ENCODE measurements around the gene ADAMTS9.

ADAMTS9 gene

GRCh38 chr3:64533617-64534317, 154.0 kb downstream of the ADAMTS9 start:
- DNase-seq = peak; percentile 8

- DNase-seq = no peak
Measured at GRCh38 chr3:64530434-64531049, 157.3 kb downstream of the ADAMTS9 start.

- no peak for DNase-seq
Measured at GRCh38 chr3:64523324-64523723, 164.5 kb downstream of the ADAMTS9 start.

GRCh38 chr3:64520334-64520733, 167.5 kb downstream of the ADAMTS9 start:
- no peak for DNase-seq

- no peak for DNase-seq
Measured at GRCh38 chr3:64518950-64519349, 168.8 kb downstream of the ADAMTS9 start.

GRCh38 chr3:64518496-64518895, 169.3 kb downstream of the ADAMTS9 start:
- no peak for DNase-seq

GRCh38 chr3:64514889-64515288, 172.9 kb downstream of the ADAMTS9 start:
- DNase-seq = no peak

- DNase-seq = no peak
Measured at GRCh38 chr3:64509206-64509605, 178.6 kb downstream of the ADAMTS9 start.

GRCh38 chr3:64508140-64508539, 179.7 kb downstream of the ADAMTS9 start:
- no peak for DNase-seq

- no peak for DNase-seq
Measured at GRCh38 chr3:64506255-64506654, 181.5 kb downstream of the ADAMTS9 start.

- no peak for DNase-seq
Measured at GRCh38 chr3:64505419-64505818, 182.4 kb downstream of the ADAMTS9 start.

- no peak for DNase-seq
Measured at GRCh38 chr3:64502284-64502683, 185.5 kb downstream of the ADAMTS9 start.

- DNase-seq = no peak
Measured at GRCh38 chr3:64501298-64501906, 186.4 kb downstream of the ADAMTS9 start.

GRCh38 chr3:64496786-64497490, 190.9 kb downstream of the ADAMTS9 start:
- no peak for DNase-seq

GRCh38 chr3:64495781-64496334, 191.9 kb downstream of the ADAMTS9 start:
- DNase-seq = no peak

- DNase-seq = no peak
Measured at GRCh38 chr3:64495121-64495780, 192.5 kb downstream of the ADAMTS9 start.

- DNase-seq = no peak
Measured at GRCh38 chr3:64494526-64494925, 193.3 kb downstream of the ADAMTS9 start.

GRCh38 chr3:64493149-64493548, 194.7 kb downstream of the ADAMTS9 start:
- DNase-seq = no peak

GRCh38 chr3:64491843-64492242, 196.0 kb downstream of the ADAMTS9 start:
- no peak for DNase-seq

- DNase-seq = no peak
Measured at GRCh38 chr3:64490180-64490724, 197.5 kb downstream of the ADAMTS9 start.

GRCh38 chr3:64489361-64490044, 198.3 kb downstream of the ADAMTS9 start:
- DNase-seq = no peak

- DNase-seq = no peak
Measured at GRCh38 chr3:64488939-64489338, 198.9 kb downstream of the ADAMTS9 start.

All from CD4-positive, alpha-beta T cell treated with Interleukin-6 for 4 hours (primary cell).